Left lung (tissue), 14 donors: ENCODE results near the gene FARP1. TPM values are rescaled to one million over a fixed set of nuclear protein-coding genes. Genes with fewer than 3 reads are reported as not detected.

Experiments
- ATAC-seq: fragments of 200-7000 bp; cut with Tn5 transposase; one replicate; pipeline ENCODE4 v1.9.1; 2020; ENCODE audit warnings: moderate library complexity
- DNase-seq, 4 donors: peaks; one replicate each; pipeline ENCODE4 v3.0.0-alpha.2; 2013 to 2020
- H3K27ac ChIP-seq, 2 donors: fragments of 200-600 bp; sonication (generic) in 1 of 2; one replicate each; pipeline versions ENCODE4 v1.5.0 to v1.8.0; 2020 to 2021
- H3K27me3 ChIP-seq, 2 donors: fragments of 200-600 bp; sonication (generic) in 1 of 2; one replicate each; pipeline versions ENCODE4 v1.5.0 to v1.8.0; 2020 to 2021
- H3K36me3 ChIP-seq, 2 donors: fragments of 200-600 bp; sonication (generic) in 1 of 2; one replicate each; pipeline versions ENCODE4 v1.5.0 to v1.8.0; 2020 to 2021
- H3K4me1 ChIP-seq, 2 donors: fragments of 200-600 bp; one replicate each; pipeline ENCODE4 v1.8.0; 2021
- H3K4me3 ChIP-seq, 2 donors: fragments of 200-600 bp; sonication (generic) in 1 of 2; one replicate each; pipeline versions ENCODE4 v1.5.0 to v1.8.0; 2020 to 2021; ENCODE audit warnings: mild to moderate bottlenecking in 1 of 2
- H3K9me3 ChIP-seq, 2 donors: fragments of 200-600 bp; sonication (generic) in 1 of 2; one replicate each; pipeline versions ENCODE4 v1.5.0 to v1.8.0; 2020 to 2021
- CTCF ChIP-seq, 2 donors: fragments of 200-600 bp; sonication (generic) in 1 of 2; IDR thresholded peaks; one replicate each; pipeline versions ENCODE4 v1.5.0 to v1.8.0; 2021; ENCODE audit warnings: antibody characterized with exemption in 2 of 2
- intact Hi-C, 2 donors: fragments of 100-400 bp; cut with DNase I; formaldehyde crosslinking; loops; one replicate each; pipeline versions ENCODE4 v1.11.2 to v1.14.2; 2022
- long read RNA-seq, 12 donors: library from polyadenylated mRNA in 2 of 12; unstranded in 2 of 12; transcript quantifications; one replicate each; pipeline ENCODE4 v2.0.0 and lab custom pipeline, GENCODE V29; 2019 to 2026
- polyA plus RNA-seq, 6 donors: library from polyadenylated mRNA; unstranded; fragments of 120-200 nt; gene quantifications; one replicate each; pipeline ENCODE4 v1.2.1, GENCODE V29; 2013; ENCODE audit not compliant: insufficient read length in 6 of 6
- total RNA-seq, 2 donors: library from RNA; stranded (reverse); fragmentation: NEBNext Ultra II Directional; extraction: Animal tissue kit (Norgen Biotek cat#: 25700); gene quantifications; one replicate each; pipeline ENCODE4 v1.2.1, GENCODE V29; 2021
- donor health status: DM: no; HTN: yes; CAD: no.
- donor health status: DM: no; HTN: no; CAD: no.

FARP1 gene
- total RNA-seq (100 to 1,000 TPM in 1 of 2 donors, 10 to 100 TPM in 1; 78.9 to 124 TPM), polyA plus RNA-seq (100 to 1,000 TPM; 115 to 142 (median 133) TPM)
- long read RNA-seq, donor 1, full-length matches to known transcripts: 14 of 29 reads
- long read RNA-seq, donor 1, partial matches to known transcripts: 15 of 29 reads
- long read RNA-seq, donor 1, other reads (novel, unspliced or antisense): 0 of 29 reads
- long read RNA-seq, donor 2, full-length matches to known transcripts: 9 of 39 reads
- long read RNA-seq, donor 2, partial matches to known transcripts: 30 of 39 reads
- long read RNA-seq, donor 2, other reads (novel, unspliced or antisense): 0 of 39 reads
- long read RNA-seq, donor 3, full-length matches to known transcripts: 7 of 7 reads
- long read RNA-seq, donor 3, partial matches to known transcripts: 0 of 7 reads
- long read RNA-seq, donor 3, other reads (novel, unspliced or antisense): 0 of 7 reads
- long read RNA-seq, donor 4, full-length matches to known transcripts: 1 of 19 reads
- long read RNA-seq, donor 4, partial matches to known transcripts: 13 of 19 reads
- long read RNA-seq, donor 4, other reads (novel, unspliced or antisense): 5 of 19 reads
- long read RNA-seq, donor 5, full-length matches to known transcripts: 10 of 10 reads
- long read RNA-seq, donor 5, partial matches to known transcripts: 0 of 10 reads
- long read RNA-seq, donor 5, other reads (novel, unspliced or antisense): 0 of 10 reads
- long read RNA-seq, donor 6, full-length matches to known transcripts: 4 of 10 reads
- long read RNA-seq, donor 6, partial matches to known transcripts: 6 of 10 reads
- long read RNA-seq, donor 6, other reads (novel, unspliced or antisense): 0 of 10 reads
- long read RNA-seq, donor 7, full-length matches to known transcripts: 3 of 3 reads
- long read RNA-seq, donor 7, partial matches to known transcripts: 0 of 3 reads
- long read RNA-seq, donor 7, other reads (novel, unspliced or antisense): 0 of 3 reads
- long read RNA-seq, donor 8, full-length matches to known transcripts: 15 of 21 reads
- long read RNA-seq, donor 8, partial matches to known transcripts: 6 of 21 reads
- long read RNA-seq, donor 8, other reads (novel, unspliced or antisense): 0 of 21 reads
- long read RNA-seq, donor 9: 0 reads
- long read RNA-seq, donor 10, full-length matches to known transcripts: 2 of 9 reads
- long read RNA-seq, donor 10, partial matches to known transcripts: 5 of 9 reads
- long read RNA-seq, donor 10, other reads (novel, unspliced or antisense): 2 of 9 reads
- long read RNA-seq, donor 11, full-length matches to known transcripts: 8 of 67 reads
- long read RNA-seq, donor 11, partial matches to known transcripts: 59 of 67 reads
- long read RNA-seq, donor 11, other reads (novel, unspliced or antisense): 0 of 67 reads
- long read RNA-seq, donor 12, full-length matches to known transcripts: 7 of 7 reads
- long read RNA-seq, donor 12, partial matches to known transcripts: 0 of 7 reads
- long read RNA-seq, donor 12, other reads (novel, unspliced or antisense): 0 of 7 reads

GRCh38 chr13:98142380-98143156, at the start of gene FARP1:
FARP1 (plus strand) TSS chr13:98143094; CDS start chr13:98213243, 70,149 bp downstream.
- Histone ChIP-seq H3K4me1 (peaks cover 0 to 29% of the 10 kb centered on the region in 2 donors), H3K27ac (peak within 1 kb of the TSS; percentile 59 to 77), H3K27me3 (peaks cover 0 to 53% of the 10 kb centered on the region in 2 donors), H3K4me3 (peak within 1 kb of the TSS; percentile 54 to 55), H3K9me3 (no peaks in the 10 kb centered on the region), H3K36me3 (no peaks in the 10 kb centered on the region)
- intact Hi-C loops: no loop called here
- TF ChIP-seq CTCF (IDR thresholded peaks at IDR 0.05): peak; percentile 19 to 28
- DNase-seq (peak; percentile 74 to 92 (median 82)), ATAC-seq (peak; percentile 96)

GRCh38 chr13:98094678-98095266, 48.1 kb upstream of the FARP1 start:
- no peak overlapping the region for H3K4me3 ChIP-seq
- no peaks in the 10 kb centered on the region for H3K27me3 ChIP-seq
- no peak for DNase-seq
- H3K27ac ChIP-seq: no peak overlapping the region
- no peaks in the 10 kb centered on the region for H3K36me3 ChIP-seq
- intact Hi-C loops: no loop called here
- no peak for TF ChIP-seq CTCF (IDR thresholded peaks at IDR 0.05)
- ATAC-seq: no peak
- no peaks in the 10 kb centered on the region for H3K4me1 ChIP-seq
- H3K9me3 ChIP-seq: peaks cover 0 to 3% of the 10 kb centered on the region in 2 donors

GRCh38 chr13:98096059-98096458, 46.8 kb upstream of the FARP1 start:
- Histone ChIP-seq H3K4me3 (no peak overlapping the region), H3K27me3 (no peaks in the 10 kb centered on the region), H3K27ac (no peak overlapping the region), H3K4me1 (no peaks in the 10 kb centered on the region), H3K36me3 (no peaks in the 10 kb centered on the region), H3K9me3 (peaks cover 0 to 3% of the 10 kb centered on the region in 2 donors)
- DNase-seq (no peak), ATAC-seq (no peak)
- no peak for TF ChIP-seq CTCF (IDR thresholded peaks at IDR 0.05)
- intact Hi-C loops: no loop called here

- no peaks in the 10 kb centered on the region for H3K27me3 ChIP-seq
- no peak for TF ChIP-seq CTCF (IDR thresholded peaks at IDR 0.05)
- H3K27ac ChIP-seq: no peak overlapping the region
- H3K4me3 ChIP-seq: no peak overlapping the region
- no peak for ATAC-seq
- H3K4me1 ChIP-seq: no peaks in the 10 kb centered on the region
- no peak for DNase-seq
- intact Hi-C loops: no loop called here
- H3K9me3 ChIP-seq: peaks cover 0 to 3% of the 10 kb centered on the region in 2 donors
- H3K36me3 ChIP-seq: no peaks in the 10 kb centered on the region
These were observed 45.1 kb upstream of the FARP1 start for GRCh38 chr13:98097749-98098148.
